Activated naive CD8-positive, alpha-beta T cell treated with anti-CD3 and anti-CD28 coated beads, Interleukin-2, amount 10 ng/mL, durations not matched to agents 7 days and 5 days (primary cell): Measurements from ENCODE around the gene CSNK1A1. TPM values are rescaled to one million over a fixed set of nuclear protein-coding genes. Genes with fewer than 3 reads are reported as not detected.
"Not testable (repeated sequence)": the region's sequence is repeated elsewhere in the genome, so short reads cannot be mapped to it uniquely, and the experiment has no call there.

Source experiments
- ATAC-seq: fragments of 150-1000 bp; cut with Tn5 transposase; one replicate; pipeline ENCODE4 v1.10.0; 2021; ENCODE audit warnings: low read depth, moderate library complexity
- POLR2A ChIA-PET: fragments of 350-600 bp; sonication (Branson Sonifier 250); formaldehyde crosslinking; loops from one replicate; lab custom pipeline; 2021; ENCODE audit warnings: antibody characterized with exemption; lab: Charles Lee
- DNase-seq: peaks from one replicate; pipeline ENCODE4 v3.0.0; 2021
- H3K27ac Mint-ChIP-seq: one replicate; pipeline ENCODE4 v1.8.0; 2022; ENCODE audit warnings: mild to moderate bottlenecking, mixed read lengths
- H3K27me3 Mint-ChIP-seq: one replicate; pipeline ENCODE4 v1.8.0; 2022; ENCODE audit warnings: mild to moderate bottlenecking, moderate library complexity, mixed read lengths
- H3K36me3 Mint-ChIP-seq: one replicate; pipeline ENCODE4 v1.8.0; 2021; ENCODE audit warnings: mild to moderate bottlenecking, mixed read lengths
- H3K4me1 Mint-ChIP-seq: one replicate; pipeline ENCODE4 v1.8.0; 2021; ENCODE audit warnings: mixed read lengths
- H3K4me3 Mint-ChIP-seq: one replicate; pipeline ENCODE4 v1.8.0; 2022; ENCODE audit warnings: mild to moderate bottlenecking, moderate library complexity, mixed read lengths
- H3K9me3 Mint-ChIP-seq: one replicate; pipeline ENCODE4 v1.8.0; 2021; ENCODE audit warnings: mixed read lengths
- total RNA-seq, 2 experiments: library from RNA; stranded (reverse); gene quantifications; one replicate each; pipeline ENCODE4 v1.2.3, GENCODE V29; 2021

Gene CSNK1A1
- total RNA-seq, 2 experiments from 2014 or later: 176 to 191 TPM

GRCh38 chr5:149584121-149584520 is 32.9 kb upstream of the CSNK1A1 start:
- POLR2A ChIA-PET: no interaction called here
- H3K4me1 Mint-ChIP-seq: peaks cover 4% of the 10 kb centered on the region
- H3K9me3 Mint-ChIP-seq: no peaks in the 10 kb centered on the region

GRCh38 chr5:149583394-149583793 is 32.2 kb upstream of the CSNK1A1 start:
- H3K36me3 Mint-ChIP-seq: no peaks in the 10 kb centered on the region

More at GRCh38 chr5:149584121-149584520, 32.9 kb upstream of the CSNK1A1 start:
- peaks cover 21% of the 10 kb centered on the region for H3K27me3 Mint-ChIP-seq
- H3K27ac Mint-ChIP-seq: no peak overlapping the region
- no peak overlapping the region for H3K4me3 Mint-ChIP-seq
- DNase-seq (no peak), ATAC-seq (no peak)
- H3K36me3 Mint-ChIP-seq: no peaks in the 10 kb centered on the region

GRCh38 chr5:149581931-149582768 is 30.9 kb upstream of the CSNK1A1 start:
- ATAC-seq (no peak), DNase-seq (no peak)
- Mint-ChIP-seq H3K9me3 (no peaks in the 10 kb centered on the region), H3K36me3 (no peaks in the 10 kb centered on the region), H3K27me3 (peaks cover 20% of the 10 kb centered on the region), H3K27ac (no peak overlapping the region), H3K4me3 (peak overlapping the region; percentile 68), H3K4me1 (peaks cover 4% of the 10 kb centered on the region)
- POLR2A ChIA-PET: no interaction called here

More at GRCh38 chr5:149583394-149583793, 32.2 kb upstream of the CSNK1A1 start:
- no peak overlapping the region for H3K27ac Mint-ChIP-seq
- peaks cover 4% of the 10 kb centered on the region for H3K4me1 Mint-ChIP-seq
- H3K27me3 Mint-ChIP-seq: peaks cover 21% of the 10 kb centered on the region
- H3K4me3 Mint-ChIP-seq: no peak overlapping the region
- DNase-seq (no peak), ATAC-seq (no peak)
- POLR2A ChIA-PET: no interaction called here
- H3K9me3 Mint-ChIP-seq: no peaks in the 10 kb centered on the region

GRCh38 chr5:149581192-149581861 is 30.1 kb upstream of the CSNK1A1 start, which contains the start of gene ARHGEF37:
TSS of gene ARHGEF37 (plus strand) at chr5:149581498. CDS start at chr5:149597770, 16,272 bp downstream.
- H3K9me3 Mint-ChIP-seq: no peaks in the 10 kb centered on the region
- POLR2A ChIA-PET: no interaction called here
- peak within 1 kb of the TSS; percentile 79 for H3K4me3 Mint-ChIP-seq
- H3K36me3 Mint-ChIP-seq: peaks cover 3% of the 10 kb centered on the region
- peak within 1 kb of the TSS; percentile 30 for H3K27ac Mint-ChIP-seq
- H3K27me3 Mint-ChIP-seq: peaks cover 14% of the 10 kb centered on the region
- peaks cover 6% of the 10 kb centered on the region for H3K4me1 Mint-ChIP-seq
- ATAC-seq (peak; percentile 81), DNase-seq (peak; percentile 56)

- ATAC-seq (peak; percentile 6), DNase-seq (no peak)
- peaks cover 3% of the 10 kb centered on the region for H3K36me3 Mint-ChIP-seq
- peaks cover 10% of the 10 kb centered on the region for H3K4me1 Mint-ChIP-seq
- H3K4me3 Mint-ChIP-seq: peak overlapping the region; percentile 79
- H3K27me3 Mint-ChIP-seq: peaks cover 14% of the 10 kb centered on the region
- no peaks in the 10 kb centered on the region for H3K9me3 Mint-ChIP-seq
- POLR2A ChIA-PET: no interaction called here
- peak overlapping the region; percentile 30 for H3K27ac Mint-ChIP-seq
Observed at GRCh38 chr5:149580808-149581191, 29.6 kb upstream of the CSNK1A1 start.

- H3K4me1 Mint-ChIP-seq: peaks cover 14% of the 10 kb centered on the region
- H3K36me3 Mint-ChIP-seq: peaks cover 3% of the 10 kb centered on the region
- H3K4me3 Mint-ChIP-seq: no peak overlapping the region
- no peaks in the 10 kb centered on the region for H3K9me3 Mint-ChIP-seq
- DNase-seq: no peak
- peaks cover 12% of the 10 kb centered on the region for H3K27me3 Mint-ChIP-seq
- H3K27ac Mint-ChIP-seq: no peak overlapping the region
- no peak for ATAC-seq
- POLR2A ChIA-PET: interaction anchor here (1.3 kb wide), 1 partner anchor 27 kb away, joined by 3 read pairs; the partner anchor contains the start of gene CSNK1A1
Observed at GRCh38 chr5:149578896-149579295, 27.7 kb upstream of the CSNK1A1 start.

GRCh38 chr5:149576021-149576420 is 24.8 kb upstream of the CSNK1A1 start:
- Mint-ChIP-seq H3K9me3 (no peaks in the 10 kb centered on the region), H3K36me3 (peaks cover 3% of the 10 kb centered on the region), H3K4me3 (peak overlapping the region; percentile 33), H3K27me3 (no peaks in the 10 kb centered on the region), H3K27ac (peak overlapping the region; percentile 80), H3K4me1 (peaks cover 14% of the 10 kb centered on the region)
- POLR2A ChIA-PET: interaction anchor here (0.7 to 1.5 kb wide), 3 partner anchors 13 to 261 kb away, joined by 3 to 4 read pairs (median 4); partner anchors contain the start of gene CSNK1A1
- DNase-seq (peak; percentile 36), ATAC-seq (peak; percentile 89)

GRCh38 chr5:149575131-149575530 is 23.9 kb upstream of the CSNK1A1 start:
- POLR2A ChIA-PET: interaction anchor here (0.7 to 1.5 kb wide), 3 partner anchors 12 to 24 kb away, joined by 3 to 4 read pairs (median 4); partner anchors contain the start of gene CSNK1A1
- no peak for DNase-seq
- no peak overlapping the region for H3K27ac Mint-ChIP-seq
- no peaks in the 10 kb centered on the region for H3K27me3 Mint-ChIP-seq
- no peak for ATAC-seq
- H3K9me3 Mint-ChIP-seq: no peaks in the 10 kb centered on the region
- peaks cover 3% of the 10 kb centered on the region for H3K36me3 Mint-ChIP-seq
- no peak overlapping the region for H3K4me3 Mint-ChIP-seq
- peaks cover 10% of the 10 kb centered on the region for H3K4me1 Mint-ChIP-seq

GRCh38 chr5:149572576-149573231 is 21.5 kb upstream of the CSNK1A1 start:
- POLR2A ChIA-PET: no interaction called here
- Mint-ChIP-seq H3K27me3 (no peaks in the 10 kb centered on the region), H3K36me3 (peaks cover 3% of the 10 kb centered on the region), H3K4me3 (no peak overlapping the region), H3K27ac (no peak overlapping the region), H3K4me1 (peaks cover 10% of the 10 kb centered on the region), H3K9me3 (no peaks in the 10 kb centered on the region)
- no peak for ATAC-seq
- DNase-seq: no peak

- POLR2A ChIA-PET: interaction anchor here (1.1 kb wide), 1 partner anchor 21 kb away, joined by 3 read pairs; the partner anchor contains the start of gene CSNK1A1
- Mint-ChIP-seq H3K27me3 (no peaks in the 10 kb centered on the region), H3K9me3 (no peaks in the 10 kb centered on the region), H3K27ac (no peak overlapping the region), H3K4me3 (no peak overlapping the region), H3K4me1 (peaks cover 10% of the 10 kb centered on the region), H3K36me3 (peaks cover 3% of the 10 kb centered on the region)
- no peak for ATAC-seq
- no peak for DNase-seq
Observed at GRCh38 chr5:149572170-149572569, 20.9 kb upstream of the CSNK1A1 start.

- DNase-seq (no peak), ATAC-seq (no peak)
- H3K9me3 Mint-ChIP-seq: no peaks in the 10 kb centered on the region
- no peak overlapping the region for H3K4me3 Mint-ChIP-seq
- no peaks in the 10 kb centered on the region for H3K36me3 Mint-ChIP-seq
- no peaks in the 10 kb centered on the region for H3K27me3 Mint-ChIP-seq
- no peak overlapping the region for H3K27ac Mint-ChIP-seq
- H3K4me1 Mint-ChIP-seq: peaks cover 2% of the 10 kb centered on the region
- POLR2A ChIA-PET: no interaction called here
Observed at GRCh38 chr5:149567226-149567625, 16.0 kb upstream of the CSNK1A1 start.

- POLR2A ChIA-PET, H3K4me3 Mint-ChIP-seq, H3K27ac Mint-ChIP-seq, H3K4me1 Mint-ChIP-seq, H3K9me3 Mint-ChIP-seq, H3K36me3 Mint-ChIP-seq, H3K27me3 Mint-ChIP-seq, DNase-seq: not testable (repeated sequence)
- peak; percentile 95 for ATAC-seq
Observed at GRCh38 chr5:149564542-149565140, 13.4 kb upstream of the CSNK1A1 start.
